ENCODE measurements around the gene SPDYE9.
"Not testable (repeated sequence)": the region's sequence is repeated elsewhere in the genome, so short reads cannot be mapped to it uniquely, and the experiment has no call there.

SPDYE9 gene

GRCh38 chr7:73085938-73086337 is at the start of gene SPDYE9:
Gene SPDYE9 (minus strand): TSS chr7:73086038. CDS start chr7:73084238, 1,800 bp downstream.
- DNase-seq = not testable (repeated sequence)

GRCh38 chr7:73134866-73135265 is 49.0 kb upstream of the SPDYE9 start:
- DNase-seq = not testable (repeated sequence)

GRCh38 chr7:73132651-73133217 is 46.9 kb upstream of the SPDYE9 start:
- not testable (repeated sequence) for DNase-seq

GRCh38 chr7:73130612-73131011 is 44.8 kb upstream of the SPDYE9 start:
- not testable (repeated sequence) for DNase-seq

DNA sequence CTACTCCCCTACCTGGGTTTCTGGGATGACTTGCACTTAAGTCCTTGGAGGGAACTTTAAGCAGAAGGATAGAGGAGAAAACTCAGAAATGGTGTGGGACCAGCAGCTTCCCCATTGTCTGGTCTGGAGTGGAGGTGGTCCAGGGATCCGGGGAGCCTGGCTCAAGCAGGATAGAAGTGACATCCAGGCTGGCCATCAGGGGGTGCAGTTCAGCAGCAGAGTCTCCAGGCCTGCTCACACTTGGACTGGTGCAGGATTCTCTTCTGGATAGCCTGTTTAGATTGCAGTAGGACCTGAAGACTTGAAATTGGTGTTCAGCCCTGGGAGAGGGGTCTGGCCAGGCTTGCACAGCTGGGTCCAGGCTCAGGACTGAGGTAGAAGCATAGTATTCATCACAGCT is 38.3 kb upstream of the SPDYE9 start:
- not testable (repeated sequence) for DNase-seq

- not testable (repeated sequence) for DNase-seq
Observed at GRCh38 chr7:73122778-73123447, 37.1 kb upstream of the SPDYE9 start.

GRCh38 chr7:73118155-73118554 is 32.3 kb upstream of the SPDYE9 start:
- not testable (repeated sequence) for DNase-seq

GRCh38 chr7:73057811-73058210 is 28.0 kb downstream of the SPDYE9 start, which contains the start of gene SPDYE11:
Gene SPDYE11 (minus strand): TSS chr7:73057911. CDS start chr7:73056111, 1,800 bp downstream.
- not testable (repeated sequence) for DNase-seq

DNA sequence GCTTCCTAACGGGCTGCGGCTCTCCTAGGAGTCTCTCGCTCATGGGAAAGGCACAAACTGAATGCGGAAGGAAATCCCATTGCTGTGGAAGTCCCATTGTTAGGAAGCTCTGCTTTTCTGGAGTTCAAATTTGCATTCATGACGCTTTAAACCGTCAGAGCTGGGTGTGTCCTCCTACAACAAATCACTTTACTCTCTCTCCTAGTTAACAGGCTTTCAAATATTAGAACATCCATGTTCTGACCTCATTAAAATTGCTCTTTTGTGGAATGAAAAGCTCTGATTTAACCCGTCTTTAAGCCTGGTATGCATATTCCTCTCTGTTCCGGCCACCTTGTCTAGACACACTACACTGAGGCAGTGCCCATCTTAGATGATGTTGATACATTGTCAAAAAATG is 56.2 kb downstream of the SPDYE9 start, which contains the start of gene SPDYE8:
TSS of gene SPDYE8 (minus strand) at position 101 of the 400 bp plus-strand sequence. CDS start 1,800 bp downstream, outside the sequence.
- DNase-seq = not testable (repeated sequence)

Measured in stimulated activated CD4-positive, alpha-beta T cell treated with anti-CD3 and anti-CD28 coated beads, Interleukin-2, amount 100 ng/mL, for 48 hours (primary cell).